ENCODE measurements around the gene ARID3C. TPM values are rescaled to one million over a fixed set of nuclear protein-coding genes. Genes with fewer than 3 reads are reported as not detected.

The ARID3C gene
- total RNA-seq: under 1 TPM in 2 of 4 donors, not detected in 2; 0.23 to 0.34 TPM

- 2% methylated on average over 34 to 60 of the region's 69 CpGs for WGBS, 2 donors
Measured at GRCh38 chr9:34628656-34629490, at the start of gene ARID3C. Gene ARID3C (minus strand): TSS chr9:34629066. CDS start chr9:34628014, 1,052 bp downstream.

DNA sequence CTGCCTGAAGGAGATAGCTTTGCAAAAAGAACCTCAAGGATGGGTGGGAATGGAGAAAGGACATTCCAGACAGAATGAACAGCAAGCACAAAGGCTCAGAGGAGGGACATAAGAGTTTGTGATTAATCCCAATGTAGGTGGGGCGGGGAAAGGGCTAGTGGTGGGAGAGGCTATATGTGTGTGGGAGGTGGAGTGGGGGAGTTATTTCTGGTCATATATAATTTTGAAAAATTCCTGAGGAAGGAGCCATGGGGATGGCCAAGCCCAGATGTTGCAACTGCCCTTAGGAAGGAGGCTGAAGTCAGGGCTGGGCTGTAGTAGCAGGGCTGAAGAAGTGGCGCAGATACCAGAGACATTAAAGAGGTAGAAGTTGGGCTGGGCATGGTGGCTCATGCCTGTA, 47.0 kb upstream of the ARID3C start:
- TF ChIP-seq CTCF (IDR thresholded peaks at IDR 0.05) (no peak), POLR2A (IDR thresholded peaks at IDR 0.05) (no peak)
- intact Hi-C loops (cut with DNase I; ENCODE audit: low total_unique reads): no loop called here
- no peak overlapping the region for H3K4me3 ChIP-seq (ENCODE audit: low read depth, poor library complexity, severe bottlenecking)
- 94 to 97% methylated on average over 2 of the region's 2 CpGs for WGBS, 2 donors
- DNase-seq (ENCODE audit: low spot score in 2 of 2): no peak

More at GRCh38 chr9:34628656-34629490, at the start of gene ARID3C:
- intact Hi-C loops (cut with DNase I; ENCODE audit: low total_unique reads): no loop called here
- no peak for DNase-seq (ENCODE audit: low spot score in 2 of 2)
- TF ChIP-seq CTCF (IDR thresholded peaks at IDR 0.05) (no peak), POLR2A (IDR thresholded peaks at IDR 0.05) (no peak)
- H3K4me3 ChIP-seq (ENCODE audit: low read depth, poor library complexity, severe bottlenecking): no peak within 1 kb of the TSS

DNA sequence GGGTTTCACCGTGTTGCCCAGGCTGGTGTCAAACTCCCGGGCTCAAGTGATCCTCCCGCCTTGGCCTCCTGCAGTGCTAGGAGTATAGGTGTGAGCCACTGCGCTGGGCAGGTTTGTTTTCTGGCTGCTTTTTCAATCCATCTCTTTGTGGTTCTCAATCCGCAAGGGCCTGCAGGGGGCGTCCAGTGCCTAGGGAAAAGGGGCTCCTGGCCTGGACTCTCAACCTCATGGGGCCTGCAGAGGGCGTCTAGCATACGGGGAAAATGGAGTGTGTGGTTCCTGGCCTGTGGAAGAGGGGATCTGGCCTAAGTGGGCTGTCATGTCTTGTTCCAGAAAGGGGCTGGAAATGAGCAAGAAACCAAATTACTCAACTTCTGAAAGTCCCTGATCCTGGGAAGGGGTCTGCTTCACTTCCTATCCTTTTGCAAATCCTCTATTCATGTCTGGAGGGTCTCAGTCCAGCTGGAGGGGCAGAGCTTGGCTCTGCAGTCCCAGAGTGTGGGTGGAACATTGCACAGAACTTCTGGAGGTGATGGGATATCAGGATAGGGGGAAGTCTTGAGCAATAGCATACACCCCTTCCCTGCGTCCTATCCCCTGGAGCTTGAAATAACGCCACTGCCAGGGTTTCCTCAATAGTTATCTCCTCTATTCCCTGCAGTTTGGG, 46.3 kb upstream of the ARID3C start:
- 49 to 62% methylated on average over 10 of the region's 10 CpGs for WGBS, 2 donors
- no peak for TF ChIP-seq POLR2A (IDR thresholded peaks at IDR 0.05)
- peak in 1 of 3 donors; percentile 41 for TF ChIP-seq CTCF (IDR thresholded peaks at IDR 0.05)
- intact Hi-C loops (cut with DNase I; ENCODE audit: low total_unique reads): no loop called here
- DNase-seq (ENCODE audit: low spot score in 2 of 2): no peak
- H3K4me3 ChIP-seq (ENCODE audit: low read depth, poor library complexity, severe bottlenecking): no peak overlapping the region

DNA sequence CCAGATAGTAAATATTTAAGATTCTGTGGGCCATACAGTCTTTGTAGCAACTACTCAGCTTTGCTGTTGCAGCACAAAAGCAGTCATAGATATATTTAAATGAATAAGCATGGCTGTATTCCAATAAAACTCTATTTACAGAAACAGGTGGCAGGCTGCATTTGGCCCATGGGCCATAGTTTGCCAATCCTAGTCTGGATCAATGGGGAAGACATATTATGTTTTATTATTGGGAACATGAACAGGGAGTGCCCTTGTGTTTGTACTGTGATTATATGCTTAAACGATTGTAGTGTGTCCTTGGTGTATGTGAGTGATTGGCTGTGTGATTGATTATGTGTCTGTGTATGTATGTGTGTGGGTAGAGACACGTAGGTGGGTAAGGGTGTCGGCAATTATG, 45.6 kb upstream of the ARID3C start:
- TF ChIP-seq POLR2A (IDR thresholded peaks at IDR 0.05): no peak
- no peak for TF ChIP-seq CTCF (IDR thresholded peaks at IDR 0.05)
- DNase-seq (ENCODE audit: low spot score in 2 of 2): no peak
- intact Hi-C loops (cut with DNase I; ENCODE audit: low total_unique reads): no loop called here
- 82 to 85% methylated on average over 3 of the region's 3 CpGs for WGBS, 2 donors
- H3K4me3 ChIP-seq (ENCODE audit: low read depth, poor library complexity, severe bottlenecking): no peak overlapping the region

GRCh38 chr9:34671307-34671706, 42.4 kb upstream of the ARID3C start:
- H3K4me3 ChIP-seq (ENCODE audit: low read depth, poor library complexity, severe bottlenecking): no peak overlapping the region
- TF ChIP-seq POLR2A (IDR thresholded peaks at IDR 0.05): no peak
- TF ChIP-seq CTCF (IDR thresholded peaks at IDR 0.05): no peak
- intact Hi-C loops (cut with DNase I; ENCODE audit: low total_unique reads): no loop called here
- DNase-seq (ENCODE audit: low spot score in 2 of 2): no peak
- WGBS, 2 donors: 81 to 90% methylated on average over 1 of the region's 1 CpG
